ENCODE measurements around the gene PDZK1IP1.
"Not testable (repeated sequence)": the region's sequence is repeated elsewhere in the genome, so short reads cannot be mapped to it uniquely, and the experiment has no call there.

PDZK1IP1 gene

DNA sequence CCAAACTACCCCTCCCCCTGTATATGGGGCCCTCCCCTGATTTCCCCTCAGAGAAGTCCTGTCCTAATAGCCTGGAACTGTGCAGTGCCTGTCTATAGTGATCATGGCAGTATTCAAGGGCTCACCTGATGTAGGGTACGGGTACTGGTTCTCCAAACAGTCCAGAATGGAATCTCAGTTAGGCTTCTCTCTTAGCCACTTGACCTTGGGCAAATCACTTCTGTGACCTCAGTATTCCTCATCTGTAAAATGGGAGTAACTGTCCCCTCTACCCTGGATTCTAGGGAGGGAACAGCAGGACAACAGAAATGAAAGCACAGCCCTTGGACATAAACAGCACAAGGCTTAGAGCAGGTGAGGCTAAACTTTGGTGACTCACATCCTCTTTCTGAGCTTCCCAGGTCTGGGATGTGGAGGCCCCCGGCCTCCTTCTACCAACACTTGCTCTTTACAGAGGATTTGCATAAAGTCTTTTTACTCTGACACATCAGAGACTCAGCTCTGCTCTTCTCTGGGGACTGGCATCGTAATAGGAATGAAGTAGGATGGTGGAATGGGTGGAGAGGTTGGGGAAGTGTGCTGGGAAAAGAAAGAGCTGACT, 20.0 kb upstream of the PDZK1IP1 start:
- Histone ChIP-seq H3K27me3 (ENCODE audit: insufficient read depth, low read length) (peaks cover 4% of the 10 kb centered on the region; the same call in 1 of the 2 replicates), H3K27ac (ENCODE audit: low read depth, low read length) (no peak overlapping the region), H2AFZ (ENCODE audit: low read length, unreplicated experiment) (no peak overlapping the region), H3K79me2 (ENCODE audit: control insufficient read depth, insufficient read depth, low read length, unreplicated experiment) (no peaks in the 10 kb centered on the region), H3K36me3 (ENCODE audit: insufficient read depth, low read length) (no peaks in the 10 kb centered on the region), H3K4me1 (ENCODE audit: control insufficient read depth, insufficient read depth, low read length, unreplicated experiment) (peaks cover 14% of the 10 kb centered on the region), H3K4me3 (ENCODE audit: low read depth, low read length) (no peak overlapping the region)

DNA sequence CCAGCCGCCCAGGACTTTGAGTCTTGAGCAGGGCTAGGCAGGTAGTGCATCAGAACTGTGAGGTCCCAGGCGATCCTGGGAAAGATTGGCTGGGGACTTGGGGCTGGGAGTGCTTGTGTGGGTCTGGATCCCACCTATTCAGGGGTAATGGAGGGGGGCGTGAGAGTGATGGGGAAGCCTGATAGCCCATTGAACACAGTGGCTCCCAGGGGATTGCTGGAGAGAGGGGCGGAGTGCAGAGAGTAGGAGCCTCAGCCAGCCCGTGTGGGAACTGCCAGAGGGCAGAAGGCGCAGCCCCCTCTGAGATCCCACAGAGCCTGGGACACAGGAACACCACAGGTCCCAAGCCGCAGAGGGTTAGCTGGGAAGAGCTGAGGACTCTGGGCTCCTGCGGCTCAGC, 19.3 kb upstream of the PDZK1IP1 start:
- Histone ChIP-seq H2AFZ (ENCODE audit: low read length, unreplicated experiment) (no peak overlapping the region), H3K27me3 (ENCODE audit: insufficient read depth, low read length) (peaks cover 9% of the 10 kb centered on the region), H3K79me2 (ENCODE audit: control insufficient read depth, insufficient read depth, low read length, unreplicated experiment) (no peaks in the 10 kb centered on the region), H3K27ac (ENCODE audit: low read depth, low read length) (no peak overlapping the region), H3K4me3 (ENCODE audit: low read depth, low read length) (no peak overlapping the region), H3K36me3 (ENCODE audit: insufficient read depth, low read length) (no peaks in the 10 kb centered on the region), H3K4me1 (ENCODE audit: control insufficient read depth, insufficient read depth, low read length, unreplicated experiment) (peaks cover 14% of the 10 kb centered on the region)

DNA sequence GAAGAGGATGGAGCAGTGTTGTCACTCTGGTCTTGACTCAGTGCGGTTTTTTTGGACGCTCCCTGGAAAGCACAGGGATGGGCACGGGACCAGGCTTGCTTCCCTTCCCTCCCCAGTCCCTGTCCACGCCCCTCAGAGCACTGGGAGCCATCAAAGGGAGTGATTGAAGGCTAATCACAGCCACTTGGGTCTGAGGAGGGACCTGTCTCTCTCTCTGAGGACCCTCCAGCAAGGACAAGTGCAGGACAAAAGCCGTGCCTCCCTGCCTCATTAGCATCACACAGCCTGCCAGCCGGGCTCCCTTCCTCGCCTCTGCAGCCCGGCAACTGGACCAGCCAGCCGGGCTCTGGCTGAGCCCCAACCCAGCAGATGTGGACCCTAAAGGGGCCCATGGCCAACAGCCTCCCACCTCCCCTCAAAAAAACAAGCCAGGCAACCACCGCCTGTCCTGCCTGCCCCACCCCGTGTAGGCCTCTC, 18.6 kb upstream of the PDZK1IP1 start:
- H3K4me3 ChIP-seq (ENCODE audit: low read depth, low read length), result no peak overlapping the region
- H3K4me1 ChIP-seq (ENCODE audit: control insufficient read depth, insufficient read depth, low read length, unreplicated experiment), result peaks cover 14% of the 10 kb centered on the region
- H3K36me3 ChIP-seq (ENCODE audit: insufficient read depth, low read length), result no peaks in the 10 kb centered on the region
- no peak overlapping the region for H3K27ac ChIP-seq (ENCODE audit: low read depth, low read length)
- no peak overlapping the region for H2AFZ ChIP-seq (ENCODE audit: low read length, unreplicated experiment)
- H3K79me2 ChIP-seq (ENCODE audit: control insufficient read depth, insufficient read depth, low read length, unreplicated experiment), result no peaks in the 10 kb centered on the region
- H3K27me3 ChIP-seq (ENCODE audit: insufficient read depth, low read length), result peaks cover 16% of the 10 kb centered on the region

DNA sequence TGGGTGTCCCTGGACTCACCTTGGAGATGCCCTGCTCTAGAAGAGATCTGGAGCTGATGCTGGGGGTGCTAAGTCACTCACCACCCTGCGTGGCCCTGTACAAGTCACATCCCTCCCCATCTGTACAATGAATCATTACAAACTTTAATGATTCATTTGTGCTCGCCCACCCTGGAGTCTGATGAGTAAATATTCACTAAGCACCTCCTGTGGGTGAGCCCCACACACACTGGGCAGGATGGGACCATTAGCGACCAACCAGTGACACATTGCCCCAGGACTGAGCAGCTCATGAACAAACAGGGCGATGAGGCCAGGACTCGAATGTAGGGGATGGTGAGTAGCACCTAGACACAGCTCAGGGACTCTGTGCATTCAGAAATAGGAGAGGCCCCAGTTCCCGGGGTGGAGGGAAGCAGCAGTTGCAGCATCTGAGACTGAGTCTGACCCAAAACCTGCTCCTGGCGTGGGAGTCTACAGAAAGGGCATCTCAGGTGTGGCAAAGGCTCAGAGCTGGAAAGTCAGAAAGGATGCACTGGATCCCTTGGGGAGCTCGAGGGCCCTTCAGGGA, 18.1 kb upstream of the PDZK1IP1 start:
- Histone ChIP-seq H3K4me3 (ENCODE audit: low read depth, low read length) (no peak overlapping the region), H3K36me3 (ENCODE audit: insufficient read depth, low read length) (no peaks in the 10 kb centered on the region), H3K79me2 (ENCODE audit: control insufficient read depth, insufficient read depth, low read length, unreplicated experiment) (no peaks in the 10 kb centered on the region), H3K4me1 (ENCODE audit: control insufficient read depth, insufficient read depth, low read length, unreplicated experiment) (peaks cover 14% of the 10 kb centered on the region), H3K27me3 (ENCODE audit: insufficient read depth, low read length) (peaks cover 20% of the 10 kb centered on the region), H2AFZ (ENCODE audit: low read length, unreplicated experiment) (no peak overlapping the region), H3K27ac (ENCODE audit: low read depth, low read length) (no peak overlapping the region)

DNA sequence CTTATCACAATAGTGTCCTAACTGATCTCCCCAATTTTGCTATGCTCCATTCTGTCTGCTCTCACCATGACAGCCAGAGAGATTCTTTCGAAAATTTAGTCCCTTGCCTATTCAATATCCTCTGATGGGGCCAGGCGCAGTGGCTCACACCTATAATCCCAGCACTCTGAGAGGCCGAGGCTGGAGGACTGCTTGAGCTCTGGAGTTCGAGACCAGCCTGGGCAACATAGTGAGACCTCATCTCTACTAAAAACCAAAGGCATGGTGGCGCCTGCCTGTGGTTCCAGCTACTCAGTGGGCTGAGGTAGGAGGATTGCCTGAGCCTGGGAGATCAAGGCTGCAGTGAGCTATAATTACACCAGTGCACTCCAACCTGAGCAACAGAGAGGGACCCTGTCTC, 16.1 kb upstream of the PDZK1IP1 start:
- Histone ChIP-seq H3K36me3 (ENCODE audit: insufficient read depth, low read length) (no peaks in the 10 kb centered on the region), H3K4me3 (ENCODE audit: low read depth, low read length) (no peak overlapping the region)

DNA sequence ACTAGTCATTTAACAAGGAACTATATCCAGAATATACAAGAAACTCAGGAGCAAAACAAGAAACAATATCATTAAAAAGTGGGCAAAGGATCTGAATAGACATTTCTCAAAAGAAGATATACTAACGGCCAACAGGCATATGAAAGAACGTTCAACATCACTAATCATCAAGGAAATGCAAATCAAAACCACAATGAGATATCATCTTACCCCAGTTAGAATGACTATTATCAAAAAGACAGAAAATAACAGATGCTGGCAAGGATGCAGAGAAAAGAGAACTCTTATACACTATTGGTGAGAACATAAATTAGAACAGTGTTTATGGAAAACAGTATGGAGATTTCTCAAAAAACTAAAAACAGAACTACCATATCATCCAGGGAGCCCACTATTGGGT, 13.7 kb upstream of the PDZK1IP1 start:
- H3K36me3 ChIP-seq (ENCODE audit: insufficient read depth, low read length); H2AFZ ChIP-seq (ENCODE audit: low read length, unreplicated experiment); H3K27ac ChIP-seq (ENCODE audit: low read depth, low read length); H3K79me2 ChIP-seq (ENCODE audit: control insufficient read depth, insufficient read depth, low read length, unreplicated experiment); H3K4me3 ChIP-seq (ENCODE audit: low read depth, low read length): not testable (repeated sequence)
- Histone ChIP-seq H3K27me3 (ENCODE audit: insufficient read depth, low read length) (peaks cover 45% of the 10 kb centered on the region), H3K4me1 (ENCODE audit: control insufficient read depth, insufficient read depth, low read length, unreplicated experiment) (peaks cover 11% of the 10 kb centered on the region)

More for the DNA sequence above, 16.1 kb upstream of the PDZK1IP1 start:
- no peak overlapping the region for H2AFZ ChIP-seq (ENCODE audit: low read length, unreplicated experiment)
- no peak overlapping the region for H3K27ac ChIP-seq (ENCODE audit: low read depth, low read length)
- H3K27me3 ChIP-seq (ENCODE audit: insufficient read depth, low read length), result peaks cover 27% of the 10 kb centered on the region
- peaks cover 14% of the 10 kb centered on the region for H3K4me1 ChIP-seq (ENCODE audit: control insufficient read depth, insufficient read depth, low read length, unreplicated experiment)
- H3K79me2 ChIP-seq (ENCODE audit: control insufficient read depth, insufficient read depth, low read length, unreplicated experiment), result no peaks in the 10 kb centered on the region

DNA sequence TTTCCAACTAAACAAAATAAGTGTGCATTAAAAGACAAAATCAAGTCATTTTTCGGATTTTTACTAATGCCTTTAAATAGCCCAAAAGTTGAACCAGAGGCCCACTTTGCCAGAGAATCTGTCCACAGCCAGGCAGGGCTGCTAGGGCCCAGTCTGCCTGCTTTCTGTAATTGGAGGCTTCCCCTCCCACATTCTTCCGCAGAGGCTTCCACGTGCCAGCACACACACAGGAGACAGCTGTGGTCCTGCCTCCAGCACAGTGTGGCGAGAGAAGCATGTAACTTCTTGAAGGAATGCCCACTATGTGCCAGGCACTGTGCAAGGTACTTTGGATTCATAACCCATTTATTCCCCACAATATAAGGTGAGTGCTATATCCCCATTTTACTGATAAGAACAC, 11.3 kb upstream of the PDZK1IP1 start:
- Histone ChIP-seq H3K4me3 (ENCODE audit: low read depth, low read length) (no peak overlapping the region), H3K36me3 (ENCODE audit: insufficient read depth, low read length) (no peaks in the 10 kb centered on the region), H3K27ac (ENCODE audit: low read depth, low read length) (no peak overlapping the region), H3K4me1 (ENCODE audit: control insufficient read depth, insufficient read depth, low read length, unreplicated experiment) (no peaks in the 10 kb centered on the region), H3K79me2 (ENCODE audit: control insufficient read depth, insufficient read depth, low read length, unreplicated experiment) (no peaks in the 10 kb centered on the region), H3K27me3 (ENCODE audit: insufficient read depth, low read length) (peaks cover 55% of the 10 kb centered on the region), H2AFZ (ENCODE audit: low read length, unreplicated experiment) (no peak overlapping the region)

DNA sequence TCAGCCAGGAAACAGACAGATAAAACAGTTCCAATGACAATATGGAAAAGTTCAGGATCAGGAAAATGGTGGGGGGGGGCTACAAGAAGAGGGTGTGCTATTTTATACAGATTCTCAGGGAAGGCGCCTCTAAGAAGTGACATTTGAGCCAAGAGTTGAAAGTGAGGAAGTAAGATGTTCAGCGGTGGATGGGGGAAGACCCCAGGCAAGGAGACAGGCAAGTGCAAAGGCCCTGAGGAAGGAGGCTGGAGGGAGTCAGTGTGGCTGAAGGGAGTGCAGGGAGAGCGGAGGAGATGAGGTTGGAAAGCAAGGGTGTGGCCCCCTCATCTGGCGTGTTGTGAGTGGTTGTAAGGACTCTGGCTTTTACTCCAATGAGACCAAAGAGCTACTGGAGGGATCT, 8.4 kb upstream of the PDZK1IP1 start:
- H3K4me3 ChIP-seq (ENCODE audit: low read depth, low read length), result no peak overlapping the region
- H3K27me3 ChIP-seq (ENCODE audit: insufficient read depth, low read length), result peaks cover 48% of the 10 kb centered on the region
- no peak overlapping the region for H3K27ac ChIP-seq (ENCODE audit: low read depth, low read length)
- H2AFZ ChIP-seq (ENCODE audit: low read length, unreplicated experiment), result no peak overlapping the region
- no peaks in the 10 kb centered on the region for H3K4me1 ChIP-seq (ENCODE audit: control insufficient read depth, insufficient read depth, low read length, unreplicated experiment)
- no peaks in the 10 kb centered on the region for H3K79me2 ChIP-seq (ENCODE audit: control insufficient read depth, insufficient read depth, low read length, unreplicated experiment)
- no peaks in the 10 kb centered on the region for H3K36me3 ChIP-seq (ENCODE audit: insufficient read depth, low read length)

DNA sequence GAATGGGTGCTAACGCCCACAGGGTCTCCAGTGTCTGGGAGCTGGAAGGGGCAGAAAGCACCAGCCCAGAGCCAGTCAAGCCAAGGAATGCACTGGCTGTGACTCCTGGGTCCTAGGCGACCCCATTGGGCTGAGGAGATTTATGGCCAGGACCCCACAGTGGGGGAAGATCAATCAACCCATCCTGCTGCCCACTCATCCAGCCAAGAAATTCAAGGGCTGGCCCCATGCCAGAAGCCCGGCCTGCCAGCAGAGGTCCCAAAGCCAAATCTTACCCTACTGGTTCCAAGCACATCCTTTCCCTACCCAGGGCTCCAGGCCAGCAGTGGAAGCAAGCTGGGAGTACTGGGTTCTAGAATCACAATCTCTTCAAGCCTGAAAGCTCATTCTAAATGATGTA, 6.8 kb upstream of the PDZK1IP1 start:
- Histone ChIP-seq H3K27ac (ENCODE audit: low read depth, low read length) (no peak overlapping the region), H3K27me3 (ENCODE audit: insufficient read depth, low read length) (peaks cover 45% of the 10 kb centered on the region), H3K4me1 (ENCODE audit: control insufficient read depth, insufficient read depth, low read length, unreplicated experiment) (no peaks in the 10 kb centered on the region), H2AFZ (ENCODE audit: low read length, unreplicated experiment) (no peak overlapping the region), H3K4me3 (ENCODE audit: low read depth, low read length) (no peak overlapping the region), H3K79me2 (ENCODE audit: control insufficient read depth, insufficient read depth, low read length, unreplicated experiment) (no peaks in the 10 kb centered on the region), H3K36me3 (ENCODE audit: insufficient read depth, low read length) (no peaks in the 10 kb centered on the region)

DNA sequence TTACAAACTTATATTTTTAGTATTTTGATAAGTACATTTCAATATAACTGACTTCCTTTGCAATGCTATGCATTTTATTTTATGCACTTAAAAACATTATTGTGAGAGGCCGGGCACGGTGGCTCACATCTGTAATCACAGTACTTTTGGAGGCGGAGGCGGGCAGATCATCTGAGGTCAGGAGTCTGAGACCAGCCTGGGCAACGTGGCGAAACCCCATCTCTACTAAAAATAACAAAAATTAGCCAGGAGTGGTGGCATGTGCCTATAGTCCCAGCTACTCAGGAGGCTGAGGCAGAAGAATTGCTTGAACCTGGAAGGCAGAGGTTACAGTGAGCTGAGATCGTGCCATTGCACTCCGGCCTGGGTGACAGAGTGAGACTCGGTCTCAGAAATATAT, 6.1 kb upstream of the PDZK1IP1 start:
- H3K27me3 ChIP-seq (ENCODE audit: insufficient read depth, low read length), result peaks cover 38% of the 10 kb centered on the region
- not testable (repeated sequence) for H2AFZ ChIP-seq (ENCODE audit: low read length, unreplicated experiment); H3K4me3 ChIP-seq (ENCODE audit: low read depth, low read length); H3K27ac ChIP-seq (ENCODE audit: low read depth, low read length); H3K4me1 ChIP-seq (ENCODE audit: control insufficient read depth, insufficient read depth, low read length, unreplicated experiment); H3K79me2 ChIP-seq (ENCODE audit: control insufficient read depth, insufficient read depth, low read length, unreplicated experiment); H3K36me3 ChIP-seq (ENCODE audit: insufficient read depth, low read length)

DNA sequence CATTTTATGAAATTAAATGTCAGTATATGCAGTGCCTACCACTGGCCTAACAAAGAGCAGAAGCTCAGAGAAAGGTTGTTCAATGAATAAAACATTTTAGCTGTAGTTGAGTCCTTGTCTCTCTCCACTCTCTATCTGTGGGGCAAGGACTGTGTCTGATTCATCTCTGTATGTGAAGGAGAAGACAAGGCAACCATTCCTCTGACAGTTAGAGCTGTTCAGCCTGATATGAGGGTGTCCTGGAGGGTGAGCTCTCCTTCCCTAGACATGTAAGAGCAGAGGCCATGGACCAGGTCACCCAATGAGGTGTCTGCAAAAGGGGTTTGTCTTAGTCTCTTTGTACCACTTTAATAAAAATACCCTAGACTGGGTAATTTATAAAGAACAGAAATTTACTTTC, 4.5 kb upstream of the PDZK1IP1 start:
- H3K4me3 ChIP-seq (ENCODE audit: low read depth, low read length), result no peak overlapping the region
- H3K4me1 ChIP-seq (ENCODE audit: control insufficient read depth, insufficient read depth, low read length, unreplicated experiment), result peaks cover 15% of the 10 kb centered on the region
- peaks cover 27% of the 10 kb centered on the region for H3K27me3 ChIP-seq (ENCODE audit: insufficient read depth, low read length)
- no peaks in the 10 kb centered on the region for H3K36me3 ChIP-seq (ENCODE audit: insufficient read depth, low read length)
- H3K79me2 ChIP-seq (ENCODE audit: control insufficient read depth, insufficient read depth, low read length, unreplicated experiment), result no peaks in the 10 kb centered on the region
- no peak overlapping the region for H2AFZ ChIP-seq (ENCODE audit: low read length, unreplicated experiment)
- H3K27ac ChIP-seq (ENCODE audit: low read depth, low read length), result no peak overlapping the region
